ENCODE results near the gene LAMC3. TPM values are rescaled to one million over a fixed set of nuclear protein-coding genes. Genes with fewer than 3 reads are reported as not detected.

LAMC3 gene
- total and polyA plus RNA-seq, 3 donors from 2014 or later = 35.9 to 136 (median 86.3) TPM

DNA sequence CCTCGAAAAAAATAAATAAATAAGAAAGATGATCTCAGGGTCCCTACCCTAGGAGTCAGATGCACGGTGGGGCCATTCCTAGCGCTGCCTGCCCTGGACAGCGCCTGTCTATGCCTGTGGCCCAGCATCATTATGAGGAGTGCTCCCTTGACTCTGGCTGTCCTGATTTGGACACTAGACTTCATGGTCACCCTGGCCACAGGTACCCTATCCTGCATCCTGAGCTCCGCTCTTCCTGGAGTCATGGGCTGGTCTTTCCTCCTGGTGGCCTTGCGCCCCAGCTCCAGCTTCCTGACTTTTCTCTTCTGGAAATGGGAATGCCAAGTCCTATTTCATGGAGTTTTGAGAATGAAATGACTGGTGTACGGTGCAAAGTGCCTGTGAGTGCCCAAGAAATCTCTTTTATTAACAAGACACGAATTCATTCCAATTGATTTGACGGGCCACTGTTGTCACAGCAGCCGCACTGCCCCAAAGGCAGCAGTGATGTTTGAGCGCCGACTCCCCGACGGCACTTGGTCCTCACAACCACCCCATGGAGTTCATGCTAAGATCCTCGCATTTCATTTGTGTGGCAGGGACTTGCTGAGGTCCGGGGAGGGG, 86.8 kb downstream of the LAMC3 start:
- H3K27me3 ChIP-seq = no peaks in the 10 kb centered on the region
- intact Hi-C loops (cut with DNase I; ENCODE audit: low total_unique reads) = no loop called here

DNA sequence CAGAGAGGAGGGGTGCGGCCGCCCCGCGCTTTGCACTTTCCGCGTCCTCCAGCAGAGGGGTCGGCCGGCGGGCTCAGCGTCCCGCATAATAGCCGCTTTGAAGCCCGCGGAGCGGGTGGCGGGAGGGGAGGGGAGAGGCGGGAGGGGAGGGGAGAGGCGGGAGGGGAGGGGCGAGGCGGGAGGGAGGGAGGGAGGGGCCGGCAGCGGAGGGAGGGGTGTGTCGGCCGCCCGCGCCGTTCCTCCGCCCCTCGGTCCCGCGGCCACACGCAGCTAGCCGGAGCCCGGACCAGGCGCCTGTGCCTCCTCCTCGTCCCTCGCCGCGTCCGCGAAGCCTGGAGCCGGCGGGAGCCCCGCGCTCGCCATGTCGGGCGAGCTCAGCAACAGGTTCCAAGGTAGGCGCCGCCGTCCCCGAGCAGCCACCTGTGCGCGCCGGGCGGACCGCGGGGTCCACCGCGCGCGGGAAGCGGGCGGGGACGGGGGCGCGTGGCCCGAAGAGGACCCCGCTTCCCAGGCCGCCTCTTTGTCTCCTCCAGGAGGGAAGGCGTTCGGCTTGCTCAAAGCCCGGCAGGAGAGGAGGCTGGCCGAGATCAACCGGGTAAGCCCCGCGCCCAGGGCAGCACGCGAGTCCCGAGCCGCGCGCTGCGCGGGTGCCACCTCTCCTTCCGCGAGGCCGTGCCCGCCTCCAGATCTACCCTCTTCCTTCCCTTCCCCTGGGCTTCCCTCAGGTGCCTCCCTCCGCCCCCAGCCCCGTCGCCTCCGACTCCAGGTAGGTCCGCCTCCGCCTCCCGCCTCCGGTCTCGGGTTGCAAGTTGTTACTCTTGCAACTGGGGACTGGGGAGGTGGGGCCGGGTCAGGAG, 87.5 kb downstream of the LAMC3 start, which contains the start of gene AIF1L:
Gene AIF1L, plus strand, starts transcription at position 263 of the 857 bp plus-strand sequence. Its CDS starts 99 bp downstream, at position 362.
- H3K36me3 ChIP-seq (ENCODE audit: low read depth, missing control alignments) = no peaks in the 10 kb centered on the region
- peak within 1 kb of the TSS; percentile 16 to 50 for H3K27ac ChIP-seq
- peaks cover 46% of the 10 kb centered on the region for H3K4me1 ChIP-seq
- H3K4me3 ChIP-seq = peak within 1 kb of the TSS; percentile 56 to 68
- no peak for TF ChIP-seq POLR2A (IDR thresholded peaks at IDR 0.05)
- TF ChIP-seq, protein P1, sequence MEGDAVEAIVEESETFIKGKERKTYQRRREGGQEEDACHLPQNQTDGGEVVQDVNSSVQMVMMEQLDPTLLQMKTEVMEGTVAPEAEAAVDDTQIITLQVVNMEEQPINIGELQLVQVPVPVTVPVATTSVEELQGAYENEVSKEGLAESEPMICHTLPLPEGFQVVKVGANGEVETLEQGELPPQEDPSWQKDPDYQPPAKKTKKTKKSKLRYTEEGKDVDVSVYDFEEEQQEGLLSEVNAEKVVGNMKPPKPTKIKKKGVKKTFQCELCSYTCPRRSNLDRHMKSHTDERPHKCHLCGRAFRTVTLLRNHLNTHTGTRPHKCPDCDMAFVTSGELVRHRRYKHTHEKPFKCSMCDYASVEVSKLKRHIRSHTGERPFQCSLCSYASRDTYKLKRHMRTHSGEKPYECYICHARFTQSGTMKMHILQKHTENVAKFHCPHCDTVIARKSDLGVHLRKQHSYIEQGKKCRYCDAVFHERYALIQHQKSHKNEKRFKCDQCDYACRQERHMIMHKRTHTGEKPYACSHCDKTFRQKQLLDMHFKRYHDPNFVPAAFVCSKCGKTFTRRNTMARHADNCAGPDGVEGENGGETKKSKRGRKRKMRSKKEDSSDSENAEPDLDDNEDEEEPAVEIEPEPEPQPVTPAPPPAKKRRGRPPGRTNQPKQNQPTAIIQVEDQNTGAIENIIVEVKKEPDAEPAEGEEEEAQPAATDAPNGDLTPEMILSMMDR (IDR thresholded peaks at IDR 0.05) = no peak
- no peaks in the 10 kb centered on the region for H3K9me3 ChIP-seq
- WGBS, 2 donors = 0 to 1% methylated on average over 12 to 72 of the region's 99 CpGs
- no peaks in the 10 kb centered on the region for H3K27me3 ChIP-seq
- DNase-seq = peak; percentile 49
- intact Hi-C loops (cut with DNase I; ENCODE audit: low total_unique reads) = no loop called here

More for the DNA sequence above, 86.8 kb downstream of the LAMC3 start:
- 17 to 26% methylated on average over 13 to 16 of the region's 16 CpGs for WGBS, 2 donors
- Histone ChIP-seq H3K4me3 (peak overlapping the region; percentile 56 to 68), H3K4me1 (peaks cover 46% of the 10 kb centered on the region), H3K27ac (no peak overlapping the region), H3K9me3 (no peaks in the 10 kb centered on the region), H3K36me3 (ENCODE audit: low read depth, missing control alignments) (no peaks in the 10 kb centered on the region)
- no peak for TF ChIP-seq POLR2A (IDR thresholded peaks at IDR 0.05)
- TF ChIP-seq, protein P1 (IDR thresholded peaks at IDR 0.05) = no peak
- DNase-seq = no peak

DNA sequence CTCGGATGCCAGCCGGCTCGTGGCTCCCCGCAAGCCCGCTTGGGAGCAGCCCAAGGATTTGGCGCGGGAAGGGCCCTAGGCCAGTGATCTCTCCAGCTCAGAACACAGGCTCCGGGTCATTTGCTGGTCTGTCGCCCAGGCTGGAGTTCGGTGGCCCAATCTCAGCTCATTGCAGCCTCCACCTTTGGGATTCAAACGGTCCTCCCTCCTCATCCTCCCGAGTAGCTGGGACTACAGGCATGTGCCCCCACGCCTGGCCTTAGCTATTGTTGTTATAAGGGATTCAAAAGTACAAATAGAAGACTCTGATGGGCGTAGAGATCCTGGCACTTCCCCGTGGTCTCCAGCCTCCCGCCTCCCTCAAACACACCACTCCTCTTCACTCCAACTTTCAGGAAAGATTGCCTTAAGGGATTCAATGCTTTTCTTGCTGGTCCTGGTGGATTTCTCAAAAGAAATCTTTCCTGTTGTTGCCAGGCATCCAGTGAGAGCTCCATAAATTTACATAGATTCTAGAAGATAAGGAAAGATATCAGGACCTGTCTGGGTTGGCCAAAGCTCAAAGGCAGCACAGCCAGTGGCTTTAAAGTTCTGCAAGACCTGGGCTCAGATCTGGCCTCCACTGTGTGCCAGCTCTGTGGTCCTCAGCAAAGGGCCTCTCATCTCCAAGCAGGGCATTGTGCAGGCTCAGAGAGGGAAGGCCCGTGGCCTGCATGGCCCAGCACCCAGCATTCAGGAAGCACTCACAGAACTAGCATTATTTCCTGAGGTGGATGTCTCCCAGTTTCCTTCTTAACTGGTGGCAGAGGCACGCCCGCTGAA, 88.4 kb downstream of the LAMC3 start:
- no peak for TF ChIP-seq POLR2A (IDR thresholded peaks at IDR 0.05)
- TF ChIP-seq, protein P1 (IDR thresholded peaks at IDR 0.05) = no peak
- WGBS, 2 donors = 14 to 23% methylated on average over 6 to 19 of the region's 19 CpGs
- Histone ChIP-seq H3K36me3 (ENCODE audit: low read depth, missing control alignments) (no peaks in the 10 kb centered on the region), H3K4me1 (peaks cover 49% of the 10 kb centered on the region), H3K27ac (peak overlapping the region; percentile 16 to 50), H3K9me3 (no peaks in the 10 kb centered on the region), H3K27me3 (no peaks in the 10 kb centered on the region), H3K4me3 (peak overlapping the region; percentile 56 to 68)
- DNase-seq = no peak
- intact Hi-C loops (cut with DNase I; ENCODE audit: low total_unique reads) = no loop called here

DNA sequence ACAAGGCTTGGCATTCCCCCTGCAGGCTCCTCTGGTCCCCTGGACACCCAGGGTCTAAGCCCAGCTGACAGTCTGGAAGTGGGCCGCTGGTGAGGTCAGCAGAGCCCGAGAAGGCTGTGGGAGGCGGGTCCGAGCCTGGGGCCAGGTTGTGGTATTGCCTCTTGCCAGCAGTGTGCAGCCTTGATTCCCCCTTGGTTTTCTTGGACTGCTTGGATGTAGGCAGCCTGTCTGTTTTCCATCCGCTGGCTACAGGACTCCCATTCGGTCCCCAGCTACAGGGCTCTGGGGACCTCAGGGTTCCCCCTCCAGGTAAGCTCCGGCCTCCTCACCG, 88.9 kb downstream of the LAMC3 start:
- no peak for TF ChIP-seq POLR2A (IDR thresholded peaks at IDR 0.05)
- TF ChIP-seq, protein P1 (IDR thresholded peaks at IDR 0.05) = no peak
- H3K27ac ChIP-seq = no peak overlapping the region
- H3K4me1 ChIP-seq = peaks cover 55% of the 10 kb centered on the region

More for the DNA sequence above, 88.9 kb downstream of the LAMC3 start:
- WGBS, 2 donors = 48 to 80% methylated on average over 1 to 8 of the region's 8 CpGs
- Histone ChIP-seq H3K9me3 (no peaks in the 10 kb centered on the region), H3K36me3 (ENCODE audit: low read depth, missing control alignments) (no peaks in the 10 kb centered on the region), H3K4me3 (no peak overlapping the region), H3K27me3 (no peaks in the 10 kb centered on the region)
- intact Hi-C loops (cut with DNase I; ENCODE audit: low total_unique reads) = no loop called here
- peak; percentile 34 for DNase-seq

Data from testis (tissue), 3 donors.